Keratinocyte (primary cell): ENCODE data around the gene VPS9D1. TPM values are rescaled to one million over a fixed set of nuclear protein-coding genes. Genes with fewer than 3 reads are reported as not detected.
A peak's percentile ranks its signal among the peaks of the same experiment; 100 is the strongest.

ENCODE experiments used
- DNase-seq: peaks from one replicate; pipeline ENCODE4 v3.0.0-alpha.2; 2011; ENCODE audit warnings: low read depth, missing footprints, low spot score
- FAIRE-seq: peaks from 2 replicates; lab custom pipeline; 2011; peaks lifted over from hg19 to GRCh38; lab: Jason Lieb, UNC
- H2AFZ ChIP-seq: 2 replicates; pipeline ENCODE4 v1.6.0; 2012; ENCODE audit warnings: low read length, control low read depth, inconsistent platforms; ENCODE audit not compliant: control insufficient read depth
- H3K27ac ChIP-seq: 2 replicates; pipeline ENCODE4 v1.5.1; 2011; ENCODE audit warnings: low read length; ENCODE audit not compliant: control insufficient read depth, insufficient read depth
- H3K27me3 ChIP-seq: 3 replicates; pipeline ENCODE4 v1.6.0; 2011; ENCODE audit warnings: low read length; ENCODE audit not compliant: control insufficient read depth, insufficient read depth; ENCODE audit errors: extremely low read depth
- H3K36me3 ChIP-seq, 2 experiments: 2 replicates in 1 of 2; 3 replicates in 1 of 2; pipeline ENCODE4 v1.5.1; 2011; ENCODE audit warnings: low read length in 2 of 2, mild to moderate bottlenecking in 1 of 2; ENCODE audit not compliant: control insufficient read depth in 2 of 2, insufficient read depth in 2 of 2; ENCODE audit errors: extremely low read depth in 1 of 2
- H3K4me1 ChIP-seq: 3 replicates; pipeline ENCODE4 v1.5.1; 2011; ENCODE audit warnings: low read length; ENCODE audit not compliant: control insufficient read depth, insufficient read depth; ENCODE audit errors: extremely low read depth
- H3K4me2 ChIP-seq: 3 replicates; pipeline ENCODE4 v1.6.0; 2011; ENCODE audit warnings: low read depth, low read length; ENCODE audit not compliant: control insufficient read depth, insufficient read depth; ENCODE audit errors: extremely low read depth
- H3K4me3 ChIP-seq, 3 experiments: fragments of 200-600 bp in 1 of 3; sonication (generic) in 1 of 3; 2 replicates in 2 of 3; 3 replicates in 1 of 3; pipeline ENCODE4 v1.5.1; 2011 to 2016; ENCODE audit warnings: low read length in 3 of 3, mild to moderate bottlenecking in 3 of 3, control low read depth in 2 of 3, inconsistent platforms in 1 of 3, low read depth in 1 of 3, mixed read lengths in 1 of 3, mixed run types in 1 of 3, moderate library complexity in 1 of 3; ENCODE audit not compliant: control insufficient read depth in 2 of 3, insufficient read depth in 2 of 3; ENCODE audit errors: extremely low read depth in 1 of 3
- H3K79me2 ChIP-seq: 2 replicates; pipeline ENCODE4 v1.6.0; 2012; ENCODE audit warnings: low read length; ENCODE audit not compliant: control insufficient read depth, insufficient read depth
- H3K9ac ChIP-seq: 3 replicates; pipeline ENCODE4 v1.6.0; 2011; ENCODE audit warnings: low read length; ENCODE audit not compliant: control insufficient read depth, insufficient read depth; ENCODE audit errors: extremely low read depth
- H3K9me1 ChIP-seq: 3 replicates; pipeline ENCODE4 v1.6.0; 2011; ENCODE audit warnings: low read length; ENCODE audit not compliant: control insufficient read depth, insufficient read depth; ENCODE audit errors: extremely low read depth
- H3K9me3 ChIP-seq: 2 replicates; pipeline ENCODE4 v1.5.1; 2012; ENCODE audit warnings: low read depth, low read length; ENCODE audit not compliant: control insufficient read depth
- H4K20me1 ChIP-seq: 3 replicates; pipeline ENCODE4 v1.6.0; 2011; ENCODE audit warnings: low read length; ENCODE audit not compliant: control insufficient read depth, insufficient read depth; ENCODE audit errors: extremely low read depth
- EZH2 ChIP-seq: IDR thresholded peaks from one replicate; pipeline ENCODE4 v1.6.1; 2012; ENCODE audit warnings: inconsistent platforms, mild to moderate bottlenecking, low read length, moderate library complexity
- dilution Hi-C: fragments of 300-500 bp; cut with MboI; formaldehyde crosslinking; loops from one replicate; pipeline ENCODE4 v1.7.0; 2020; ENCODE audit warnings: low sequenced_read_pairs; ENCODE audit not compliant: extremely low pct_ligation_motif_present
- polyA plus RNA-seq, 5 experiments: library from polyadenylated mRNA; depleted of rRNA in 3 of 5; stranded (reverse) in 3 of 5; stranded (forward) in 1 of 5; unstranded in 1 of 5; fragments of >200 nt; gene quantifications; 1 replicate in 1 of 5; 2 replicates in 3 of 5; 3 replicates in 1 of 5; pipeline versions ENCODE4 v1.2.1 to v1.2.3, GENCODE V29; 2011 to 2012; ENCODE audit warnings: missing spikeins in 2 of 5, low read depth in 1 of 5, low replicate concordance in 1 of 5
- TF ChIP-seq, protein P1 (sequence below), 3 experiments: IDR thresholded peaks in 1 of 3; conservative IDR thresholded peaks in 1 of 3; optimal IDR thresholded peaks in 1 of 3; 2 replicates in 2 of 3; 3 replicates in 1 of 3; pipeline versions ENCODE3 to v1.5.1; 2011; ENCODE audit warnings: low read length in 3 of 3, mild to moderate bottlenecking in 3 of 3, moderate library complexity in 2 of 3, control low read depth in 1 of 3, inconsistent platforms in 1 of 3; ENCODE audit not compliant: insufficient read depth in 2 of 3; ENCODE audit errors: extremely low read depth in 1 of 3

The VPS9D1 gene
- polyA plus RNA-seq, 1 donor (not counting 4 experiments of a cell fraction or from before 2014, with no cell fraction given), result 1.6 TPM

DNA sequence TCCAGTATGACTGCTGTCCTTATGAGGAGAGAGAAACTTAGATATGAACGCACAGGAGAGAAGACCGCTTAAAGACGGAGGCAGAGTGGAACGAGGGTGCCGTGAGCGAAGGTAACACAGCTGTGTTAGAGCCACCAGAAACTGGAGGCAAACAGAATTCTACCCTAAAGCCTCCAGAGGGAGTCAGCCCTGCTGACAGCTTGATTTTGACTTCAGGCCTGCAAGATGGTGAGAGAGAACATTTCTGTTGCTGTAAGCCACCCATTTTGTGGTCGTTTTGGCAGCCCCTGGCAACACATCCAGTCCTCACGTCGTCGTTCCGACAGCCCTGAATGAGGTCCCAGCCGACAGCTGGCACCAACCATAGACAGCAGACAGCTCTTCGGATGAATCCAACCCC is 16.4 kb downstream of the VPS9D1 start:
- H3K9me3 ChIP-seq, result no peaks in the 10 kb centered on the region
- H3K79me2 ChIP-seq, result no peaks in the 10 kb centered on the region
- no peaks in the 10 kb centered on the region for H3K9me1 ChIP-seq
- no peak for TF ChIP-seq EZH2
- no peak for DNase-seq
- no peak overlapping the region for H3K27ac ChIP-seq
- H3K27me3 ChIP-seq, result no peaks in the 10 kb centered on the region
- FAIRE-seq, result no peak
- no peaks in the 10 kb centered on the region for H4K20me1 ChIP-seq
- dilution Hi-C loops, result no loop called here
- H3K9ac ChIP-seq, result no peak overlapping the region
- H3K36me3 ChIP-seq, result peaks cover 0 to 1% of the 10 kb centered on the region in 2 experiments
- no peak overlapping the region for H3K4me3 ChIP-seq
- no peak overlapping the region for H2AFZ ChIP-seq
- no peak overlapping the region for H3K4me2 ChIP-seq
- peaks cover 19% of the 10 kb centered on the region for H3K4me1 ChIP-seq

DNA sequence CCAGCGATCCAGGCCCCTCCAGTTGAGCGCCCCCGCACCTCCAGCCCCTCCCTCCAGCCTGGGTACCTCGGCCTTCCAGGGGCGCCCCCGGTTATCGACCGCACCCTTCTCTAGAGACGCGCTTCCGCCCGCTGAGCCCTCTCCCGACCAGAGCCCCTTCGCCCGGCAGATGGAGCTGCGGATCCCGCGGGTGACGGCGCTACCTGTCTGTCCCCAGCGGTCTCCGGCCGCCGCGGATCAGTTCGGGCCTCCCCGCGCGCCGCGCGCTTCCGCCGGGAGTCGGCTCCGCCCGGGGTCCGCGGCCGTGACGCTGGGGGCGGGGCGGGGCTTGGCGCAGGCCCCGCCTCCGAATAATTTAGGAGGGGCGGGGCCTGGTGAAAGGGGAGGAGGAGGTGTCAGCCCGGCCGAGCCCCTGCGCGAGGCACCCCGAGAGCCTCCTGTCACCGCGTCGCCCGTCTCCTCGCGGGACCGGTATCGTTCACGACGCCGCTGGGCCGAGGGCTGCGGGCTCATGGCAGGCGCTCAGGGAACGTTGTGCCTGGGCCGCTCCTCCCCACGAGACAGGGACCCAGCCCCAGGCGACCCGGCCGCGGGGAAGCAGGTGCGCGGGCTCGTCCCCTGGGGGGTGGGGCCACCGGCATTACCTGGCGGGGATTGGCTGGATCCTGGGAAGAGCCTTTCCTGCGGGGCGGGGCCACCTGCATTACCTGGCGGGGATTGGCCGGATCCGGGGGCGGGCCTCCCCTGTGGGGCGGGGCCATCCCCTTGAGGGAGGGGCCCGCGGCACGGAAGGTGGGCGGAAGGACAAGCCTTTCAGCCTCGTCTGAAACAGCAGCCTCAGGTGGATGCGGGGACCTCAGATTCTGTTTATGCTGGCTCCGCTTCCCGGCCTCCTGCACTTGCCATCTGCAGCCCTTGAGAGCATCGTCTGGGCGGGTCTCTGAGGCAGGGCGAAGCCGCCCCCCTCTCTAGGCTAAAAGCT is 19.0 kb downstream of the VPS9D1 start, which contains the start of gene SPATA2L:
TSS of gene SPATA2L (minus strand) at position 281 of the 982 bp plus-strand sequence. CDS start 473 bp downstream, outside the sequence.
- peak; percentile 58 for FAIRE-seq
- dilution Hi-C loops, result no loop called here
- H3K9me3 ChIP-seq, result no peaks in the 10 kb centered on the region
- H3K4me1 ChIP-seq, result peaks cover 19% of the 10 kb centered on the region
- DNase-seq, result no peak
- H3K36me3 ChIP-seq, result peaks cover 0 to 2% of the 10 kb centered on the region in 2 experiments
- H3K27me3 ChIP-seq, result no peaks in the 10 kb centered on the region
- no peaks in the 10 kb centered on the region for H3K9me1 ChIP-seq
- H4K20me1 ChIP-seq, result no peaks in the 10 kb centered on the region
- peak within 1 kb of the TSS; percentile 93 for H2AFZ ChIP-seq
- TF ChIP-seq, protein P1, sequence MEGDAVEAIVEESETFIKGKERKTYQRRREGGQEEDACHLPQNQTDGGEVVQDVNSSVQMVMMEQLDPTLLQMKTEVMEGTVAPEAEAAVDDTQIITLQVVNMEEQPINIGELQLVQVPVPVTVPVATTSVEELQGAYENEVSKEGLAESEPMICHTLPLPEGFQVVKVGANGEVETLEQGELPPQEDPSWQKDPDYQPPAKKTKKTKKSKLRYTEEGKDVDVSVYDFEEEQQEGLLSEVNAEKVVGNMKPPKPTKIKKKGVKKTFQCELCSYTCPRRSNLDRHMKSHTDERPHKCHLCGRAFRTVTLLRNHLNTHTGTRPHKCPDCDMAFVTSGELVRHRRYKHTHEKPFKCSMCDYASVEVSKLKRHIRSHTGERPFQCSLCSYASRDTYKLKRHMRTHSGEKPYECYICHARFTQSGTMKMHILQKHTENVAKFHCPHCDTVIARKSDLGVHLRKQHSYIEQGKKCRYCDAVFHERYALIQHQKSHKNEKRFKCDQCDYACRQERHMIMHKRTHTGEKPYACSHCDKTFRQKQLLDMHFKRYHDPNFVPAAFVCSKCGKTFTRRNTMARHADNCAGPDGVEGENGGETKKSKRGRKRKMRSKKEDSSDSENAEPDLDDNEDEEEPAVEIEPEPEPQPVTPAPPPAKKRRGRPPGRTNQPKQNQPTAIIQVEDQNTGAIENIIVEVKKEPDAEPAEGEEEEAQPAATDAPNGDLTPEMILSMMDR (optimal IDR thresholded peaks at IDR 0.05 in 1 of 3, IDR thresholded peaks at IDR 0.05 in 1 of 3, conservative IDR thresholded peaks at IDR 0.05 in 1 of 3; ENCODE audit: extremely low read depth in 1 of 3, insufficient read depth in 2 of 3, low read length in 3 of 3), result peak in 2 of 3 experiments; percentile 41 to 42
- no peak for TF ChIP-seq EZH2
- H3K9ac ChIP-seq, result peak within 1 kb of the TSS; percentile 63
- H3K4me3 ChIP-seq, result peak within 1 kb of the TSS; percentile 63 to 82 (median 74)
- H3K79me2 ChIP-seq, result no peaks in the 10 kb centered on the region
- peak within 1 kb of the TSS; percentile 88 for H3K4me2 ChIP-seq
- peak within 1 kb of the TSS; percentile 14 for H3K27ac ChIP-seq
